HepG2 (cell line): ENCODE results near the gene PLOD2. TPM values are rescaled to one million over a fixed set of nuclear protein-coding genes. Genes with fewer than 3 reads are reported as not detected.
A peak's percentile ranks its signal among the peaks of the same experiment; 100 is the strongest.

Source experiments
- ATF7-NPFF ChIP-seq: sonication (generic); formaldehyde crosslinking; IDR thresholded peaks from 2 replicates; pipeline ENCODE4 v1.8.1; 2023; ENCODE audit warnings: mild to moderate bottlenecking, low read depth, missing genetic modification reagents, moderate library complexity
- CENPX ChIP-seq: sonication (generic); formaldehyde crosslinking; IDR thresholded peaks from 2 replicates; pipeline ENCODE4 v1.9.0; 2021; ENCODE audit warnings: mild to moderate bottlenecking, missing genetic modification reagents, moderate library complexity
- GTF2F1 ChIP-seq: fragments of 150-350 bp; IDR thresholded peaks from 2 replicates; pipeline ENCODE4 v1.6.1; 2014; ENCODE audit warnings: low read length
- GTF3A ChIP-seq: sonication (generic); formaldehyde crosslinking; conservative IDR thresholded peaks from 2 replicates; pipeline ENCODE4 v1.4.0; 2020; ENCODE audit warnings: mild to moderate bottlenecking, missing genetic modification reagents
- HNRNPLL ChIP-seq: fragments of 200-400 bp; formaldehyde crosslinking; IDR thresholded peaks from 2 replicates; pipeline ENCODE4 v1.6.1; 2017; ENCODE audit warnings: mild to moderate bottlenecking, low read depth, low read length; ENCODE audit not compliant: poor library complexity, severe bottlenecking
- HOXA5 ChIP-seq: sonication (generic); formaldehyde crosslinking; IDR thresholded peaks from 2 replicates; pipeline ENCODE4 v1.4.0; 2020; ENCODE audit warnings: missing genetic modification reagents
- ISX ChIP-seq: sonication (generic); formaldehyde crosslinking; conservative IDR thresholded peaks from 2 replicates; pipeline ENCODE4 v1.5.0; 2020; ENCODE audit warnings: missing genetic modification reagents
- KMT2A ChIP-seq: sonication (generic); formaldehyde crosslinking; IDR thresholded peaks from 2 replicates; pipeline ENCODE4 v1.4.0; 2020; ENCODE audit warnings: missing genetic modification reagents
- NCOA1 ChIP-seq: sonication (generic); formaldehyde crosslinking; IDR thresholded peaks from 2 replicates; pipeline ENCODE4 v1.9.0; 2021; ENCODE audit warnings: missing genetic modification reagents
- NCOA2 ChIP-seq: sonication (generic); formaldehyde crosslinking; IDR thresholded peaks from 2 replicates; pipeline ENCODE4 v1.8.0; 2022; ENCODE audit warnings: inconsistent platforms
- SP1 ChIP-seq, 2 experiments: fragments of 450-650 bp in 1 of 2; sonication (generic) in 1 of 2; formaldehyde crosslinking in 1 of 2; IDR thresholded peaks; 2 replicates each; pipeline versions ENCODE4 v1.4.0 to v1.6.1; 2016 to 2020; ENCODE audit warnings: missing genetic modification reagents in 1 of 2
- TAF15 ChIP-seq: fragments of 200-400 bp; formaldehyde crosslinking; IDR thresholded peaks from one replicate; pipeline ENCODE4 v1.6.1; 2018; ENCODE audit warnings: mild to moderate bottlenecking, low read depth, low read length; ENCODE audit not compliant: poor library complexity, severe bottlenecking
- ZFP82 ChIP-seq: sonication (generic); formaldehyde crosslinking; IDR thresholded peaks from 2 replicates; pipeline ENCODE4 v1.5.1; 2020; ENCODE audit warnings: mild to moderate bottlenecking, missing genetic modification reagents, borderline replicate concordance
- ZFY ChIP-seq: sonication (generic); formaldehyde crosslinking; IDR thresholded peaks from 2 replicates; pipeline ENCODE4 v1.4.0; 2020; ENCODE audit warnings: missing genetic modification reagents
- ZNF143 ChIP-seq: sonication (generic); formaldehyde crosslinking; IDR thresholded peaks from 2 replicates; pipeline ENCODE4 v1.4.0; 2020; ENCODE audit warnings: missing genetic modification reagents
- ZNF235 ChIP-seq: sonication (generic); formaldehyde crosslinking; IDR thresholded peaks from 2 replicates; pipeline ENCODE4 v1.8.1; 2023; ENCODE audit warnings: mild to moderate bottlenecking, missing genetic modification reagents, borderline replicate concordance
- ZNF296 ChIP-seq: sonication (generic); formaldehyde crosslinking; conservative IDR thresholded peaks from 2 replicates; pipeline ENCODE4 v1.5.0; 2020; ENCODE audit warnings: mild to moderate bottlenecking, missing genetic modification reagents
- ZNF550 ChIP-seq: sonication (generic); formaldehyde crosslinking; IDR thresholded peaks from 2 replicates; pipeline ENCODE4 v1.4.0; 2020; ENCODE audit warnings: mild to moderate bottlenecking, missing genetic modification reagents, borderline replicate concordance
- ZNF563 ChIP-seq: sonication (generic); formaldehyde crosslinking; IDR thresholded peaks from 2 replicates; pipeline ENCODE4 v1.8.0; 2022; ENCODE audit warnings: mild to moderate bottlenecking, moderate library complexity, missing genetic modification reagents
- ZNF672 ChIP-seq: sonication (generic); formaldehyde crosslinking; IDR thresholded peaks from 2 replicates; pipeline ENCODE4 v1.8.1; 2022; ENCODE audit warnings: missing genetic modification reagents
- ZNF841 ChIP-seq: sonication (generic); formaldehyde crosslinking; IDR thresholded peaks from 2 replicates; pipeline ENCODE4 v1.8.1; 2023; ENCODE audit warnings: missing genetic modification reagents, borderline replicate concordance
- ZSCAN12 ChIP-seq: sonication (generic); formaldehyde crosslinking; IDR thresholded peaks from 2 replicates; pipeline ENCODE4 v1.9.0; 2021; ENCODE audit warnings: mild to moderate bottlenecking, missing genetic modification reagents
- polyA plus RNA-seq, 8 experiments: library from polyadenylated mRNA; depleted of rRNA in 3 of 8; stranded (reverse) in 7 of 8; unstranded in 1 of 8; fragments of >200 nt; fragmentation: Illumina TruSeq in 4 of 8; extraction: Trizol in 4 of 8; gene quantifications; 2 replicates each; pipeline versions ENCODE4 v1.2.1 to v1.2.3, GENCODE V29; 2011 to 2016; ENCODE audit warnings: low read depth in 4 of 8, missing spikeins in 1 of 8, mixed read lengths in 1 of 8; ENCODE audit not compliant: insufficient read depth in 1 of 8
- total RNA-seq, 5 experiments: library from RNA; depleted of rRNA; stranded (reverse); fragments of >200 nt; fragmentation: Illumina TruSeq; extraction: Trizol; gene quantifications; 2 replicates each; pipeline ENCODE4 v1.2.3, GENCODE V29; 2016; ENCODE audit warnings: low read depth in 1 of 5
- TF ChIP-seq, protein P1 (sequence below): sonication (generic); formaldehyde crosslinking; IDR thresholded peaks from 2 replicates; pipeline ENCODE4 v1.9.0; 2021; ENCODE audit warnings: missing genetic modification reagents, borderline replicate concordance
- TF ChIP-seq, protein P2 (sequence below): sonication (generic); formaldehyde crosslinking; IDR thresholded peaks from 2 replicates; pipeline ENCODE4 v1.4.0; 2020; ENCODE audit warnings: mild to moderate bottlenecking, missing genetic modification reagents
- TF ChIP-seq, protein P3 (sequence below): sonication (generic); formaldehyde crosslinking; IDR thresholded peaks from 2 replicates; pipeline ENCODE4 v1.5.1; 2020; ENCODE audit warnings: mild to moderate bottlenecking, missing genetic modification reagents, borderline replicate concordance
- TF ChIP-seq, protein P4 (sequence below): sonication (generic); formaldehyde crosslinking; IDR thresholded peaks from 2 replicates; pipeline ENCODE4 v1.5.0; 2020; ENCODE audit warnings: mild to moderate bottlenecking, missing genetic modification reagents, moderate library complexity

The PLOD2 gene
- total and polyA plus RNA-seq, 2 of the 13 experiments (the other 11 are each of a cell fraction or from before 2014, with no cell fraction given) = 107 to 161 TPM

DNA sequence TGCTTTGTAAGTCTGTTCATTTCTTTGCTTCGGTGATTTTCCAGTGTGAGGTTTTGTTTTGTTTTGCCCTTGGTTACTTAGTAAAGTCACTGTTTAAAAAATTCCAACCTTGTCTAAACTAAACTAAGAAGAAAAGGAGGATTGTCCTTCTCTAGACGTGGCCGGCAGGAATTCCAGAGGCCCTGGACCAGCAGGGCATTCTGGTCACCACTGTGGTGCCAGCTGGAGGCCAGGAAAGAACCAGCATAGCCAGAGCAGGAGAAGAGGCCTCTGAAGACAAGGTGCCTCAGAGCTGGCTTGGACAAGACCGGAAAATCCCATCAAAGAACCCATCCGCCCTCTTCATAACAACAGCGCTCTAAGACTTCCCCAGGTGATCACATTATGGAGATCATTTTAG, 8.2 kb downstream of the PLOD2 start (continued):
- TF ChIP-seq, protein P1, sequence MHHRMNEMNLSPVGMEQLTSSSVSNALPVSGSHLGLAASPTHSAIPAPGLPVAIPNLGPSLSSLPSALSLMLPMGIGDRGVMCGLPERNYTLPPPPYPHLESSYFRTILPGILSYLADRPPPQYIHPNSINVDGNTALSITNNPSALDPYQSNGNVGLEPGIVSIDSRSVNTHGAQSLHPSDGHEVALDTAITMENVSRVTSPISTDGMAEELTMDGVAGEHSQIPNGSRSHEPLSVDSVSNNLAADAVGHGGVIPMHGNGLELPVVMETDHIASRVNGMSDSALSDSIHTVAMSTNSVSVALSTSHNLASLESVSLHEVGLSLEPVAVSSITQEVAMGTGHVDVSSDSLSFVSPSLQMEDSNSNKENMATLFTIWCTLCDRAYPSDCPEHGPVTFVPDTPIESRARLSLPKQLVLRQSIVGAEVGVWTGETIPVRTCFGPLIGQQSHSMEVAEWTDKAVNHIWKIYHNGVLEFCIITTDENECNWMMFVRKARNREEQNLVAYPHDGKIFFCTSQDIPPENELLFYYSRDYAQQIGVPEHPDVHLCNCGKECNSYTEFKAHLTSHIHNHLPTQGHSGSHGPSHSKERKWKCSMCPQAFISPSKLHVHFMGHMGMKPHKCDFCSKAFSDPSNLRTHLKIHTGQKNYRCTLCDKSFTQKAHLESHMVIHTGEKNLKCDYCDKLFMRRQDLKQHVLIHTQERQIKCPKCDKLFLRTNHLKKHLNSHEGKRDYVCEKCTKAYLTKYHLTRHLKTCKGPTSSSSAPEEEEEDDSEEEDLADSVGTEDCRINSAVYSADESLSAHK (CRISPR knock-in tag) = no peak
- TF ChIP-seq ZNF235 (CRISPR knock-in tag) = no peak
- no peak for TF ChIP-seq ZSCAN12 (CRISPR knock-in tag)
- TF ChIP-seq GTF2F1 = no peak
- no peak for TF ChIP-seq ZNF550
- TF ChIP-seq NCOA1 (CRISPR knock-in tag) = no peak
- no peak for TF ChIP-seq CENPX (CRISPR knock-in tag)
- TF ChIP-seq ZFP82 (CRISPR knock-in tag) = no peak
- TF ChIP-seq ZNF143 (CRISPR knock-in tag) = no peak
- no peak for TF ChIP-seq HNRNPLL
- TF ChIP-seq NCOA2 (CRISPR knock-in tag) = peak; percentile 60
- TF ChIP-seq ZNF672 = no peak
- TF ChIP-seq TAF15 = no peak
- TF ChIP-seq ISX (CRISPR knock-in tag) = no peak
- TF ChIP-seq ZFY (CRISPR knock-in tag) = peak; percentile 45; the same call in 1 of the 2 replicates
- 0 out of 2 replicates have a peak, but pooled peaks have one; percentile 24 for TF ChIP-seq HOXA5
- TF ChIP-seq, protein P2, sequence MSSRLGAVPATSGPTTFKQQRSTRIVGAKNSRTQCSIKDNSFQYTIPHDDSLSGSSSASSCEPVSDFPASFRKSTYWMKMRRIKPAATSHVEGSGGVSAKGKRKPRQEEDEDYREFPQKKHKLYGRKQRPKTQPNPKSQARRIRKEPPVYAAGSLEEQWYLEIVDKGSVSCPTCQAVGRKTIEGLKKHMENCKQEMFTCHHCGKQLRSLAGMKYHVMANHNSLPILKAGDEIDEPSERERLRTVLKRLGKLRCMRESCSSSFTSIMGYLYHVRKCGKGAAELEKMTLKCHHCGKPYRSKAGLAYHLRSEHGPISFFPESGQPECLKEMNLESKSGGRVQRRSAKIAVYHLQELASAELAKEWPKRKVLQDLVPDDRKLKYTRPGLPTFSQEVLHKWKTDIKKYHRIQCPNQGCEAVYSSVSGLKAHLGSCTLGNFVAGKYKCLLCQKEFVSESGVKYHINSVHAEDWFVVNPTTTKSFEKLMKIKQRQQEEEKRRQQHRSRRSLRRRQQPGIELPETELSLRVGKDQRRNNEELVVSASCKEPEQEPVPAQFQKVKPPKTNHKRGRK (CRISPR knock-in tag) = no peak
- no peak for TF ChIP-seq ZNF841 (CRISPR knock-in tag)
- TF ChIP-seq ZNF296 (CRISPR knock-in tag) = no peak
- no peak for TF ChIP-seq GTF3A
- TF ChIP-seq, protein P3, sequence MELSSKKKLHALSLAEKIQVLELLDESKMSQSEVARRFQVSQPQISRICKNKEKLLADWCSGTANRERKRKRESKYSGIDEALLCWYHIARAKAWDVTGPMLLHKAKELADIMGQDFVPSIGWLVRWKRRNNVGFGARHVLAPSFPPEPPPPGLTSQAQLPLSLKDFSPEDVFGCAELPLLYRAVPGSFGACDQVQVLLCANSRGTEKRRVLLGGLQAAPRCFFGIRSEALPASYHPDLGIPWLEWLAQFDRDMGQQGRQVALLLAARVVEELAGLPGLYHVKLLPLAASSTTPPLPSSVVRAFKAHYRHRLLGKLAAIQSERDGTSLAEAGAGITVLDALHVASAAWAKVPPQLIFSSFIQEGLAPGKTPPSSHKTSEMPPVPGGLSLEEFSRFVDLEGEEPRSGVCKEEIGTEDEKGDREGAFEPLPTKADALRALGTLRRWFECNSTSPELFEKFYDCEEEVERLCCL = no peak
- TF ChIP-seq, protein P4, sequence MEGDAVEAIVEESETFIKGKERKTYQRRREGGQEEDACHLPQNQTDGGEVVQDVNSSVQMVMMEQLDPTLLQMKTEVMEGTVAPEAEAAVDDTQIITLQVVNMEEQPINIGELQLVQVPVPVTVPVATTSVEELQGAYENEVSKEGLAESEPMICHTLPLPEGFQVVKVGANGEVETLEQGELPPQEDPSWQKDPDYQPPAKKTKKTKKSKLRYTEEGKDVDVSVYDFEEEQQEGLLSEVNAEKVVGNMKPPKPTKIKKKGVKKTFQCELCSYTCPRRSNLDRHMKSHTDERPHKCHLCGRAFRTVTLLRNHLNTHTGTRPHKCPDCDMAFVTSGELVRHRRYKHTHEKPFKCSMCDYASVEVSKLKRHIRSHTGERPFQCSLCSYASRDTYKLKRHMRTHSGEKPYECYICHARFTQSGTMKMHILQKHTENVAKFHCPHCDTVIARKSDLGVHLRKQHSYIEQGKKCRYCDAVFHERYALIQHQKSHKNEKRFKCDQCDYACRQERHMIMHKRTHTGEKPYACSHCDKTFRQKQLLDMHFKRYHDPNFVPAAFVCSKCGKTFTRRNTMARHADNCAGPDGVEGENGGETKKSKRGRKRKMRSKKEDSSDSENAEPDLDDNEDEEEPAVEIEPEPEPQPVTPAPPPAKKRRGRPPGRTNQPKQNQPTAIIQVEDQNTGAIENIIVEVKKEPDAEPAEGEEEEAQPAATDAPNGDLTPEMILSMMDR (CRISPR knock-in tag) = no peak
- no peak for TF ChIP-seq ZNF563 (CRISPR knock-in tag)
- no peak for TF ChIP-seq KMT2A (CRISPR knock-in tag)
- no peak for TF ChIP-seq SP1 (IDR thresholded peaks at IDR 0.05)
- TF ChIP-seq SP1 (CRISPR knock-in tag; IDR thresholded peaks at IDR 0.05) = no peak
- TF ChIP-seq ATF7-NPFF (CRISPR knock-in tag) = no peak
